ENCODE data around the gene MAT2A.
"Not testable (repeated sequence)": the region's sequence is repeated elsewhere in the genome, so short reads cannot be mapped to it uniquely, and the experiment has no call there.

Gene MAT2A

GRCh38 chr2:85588236-85588635 is 49.3 kb downstream of the MAT2A start:
- H3K4me3 ChIP-seq (ENCODE audit: low read depth, low read length): no peak overlapping the region
- DNase-seq (ENCODE audit: low read depth): no peak
- TF ChIP-seq, protein P1, sequence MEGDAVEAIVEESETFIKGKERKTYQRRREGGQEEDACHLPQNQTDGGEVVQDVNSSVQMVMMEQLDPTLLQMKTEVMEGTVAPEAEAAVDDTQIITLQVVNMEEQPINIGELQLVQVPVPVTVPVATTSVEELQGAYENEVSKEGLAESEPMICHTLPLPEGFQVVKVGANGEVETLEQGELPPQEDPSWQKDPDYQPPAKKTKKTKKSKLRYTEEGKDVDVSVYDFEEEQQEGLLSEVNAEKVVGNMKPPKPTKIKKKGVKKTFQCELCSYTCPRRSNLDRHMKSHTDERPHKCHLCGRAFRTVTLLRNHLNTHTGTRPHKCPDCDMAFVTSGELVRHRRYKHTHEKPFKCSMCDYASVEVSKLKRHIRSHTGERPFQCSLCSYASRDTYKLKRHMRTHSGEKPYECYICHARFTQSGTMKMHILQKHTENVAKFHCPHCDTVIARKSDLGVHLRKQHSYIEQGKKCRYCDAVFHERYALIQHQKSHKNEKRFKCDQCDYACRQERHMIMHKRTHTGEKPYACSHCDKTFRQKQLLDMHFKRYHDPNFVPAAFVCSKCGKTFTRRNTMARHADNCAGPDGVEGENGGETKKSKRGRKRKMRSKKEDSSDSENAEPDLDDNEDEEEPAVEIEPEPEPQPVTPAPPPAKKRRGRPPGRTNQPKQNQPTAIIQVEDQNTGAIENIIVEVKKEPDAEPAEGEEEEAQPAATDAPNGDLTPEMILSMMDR (IDR thresholded peaks at IDR 0.05; ENCODE audit: control insufficient read depth, extremely low read depth, insufficient read depth): no peak

- no peak for DNase-seq (ENCODE audit: low read depth)
- TF ChIP-seq, protein P1 (IDR thresholded peaks at IDR 0.05; ENCODE audit: control insufficient read depth, extremely low read depth, insufficient read depth): no peak
- no peak overlapping the region for H3K4me3 ChIP-seq (ENCODE audit: low read depth, low read length)
Measured at GRCh38 chr2:85588645-85589044, 49.7 kb downstream of the MAT2A start.

DNA sequence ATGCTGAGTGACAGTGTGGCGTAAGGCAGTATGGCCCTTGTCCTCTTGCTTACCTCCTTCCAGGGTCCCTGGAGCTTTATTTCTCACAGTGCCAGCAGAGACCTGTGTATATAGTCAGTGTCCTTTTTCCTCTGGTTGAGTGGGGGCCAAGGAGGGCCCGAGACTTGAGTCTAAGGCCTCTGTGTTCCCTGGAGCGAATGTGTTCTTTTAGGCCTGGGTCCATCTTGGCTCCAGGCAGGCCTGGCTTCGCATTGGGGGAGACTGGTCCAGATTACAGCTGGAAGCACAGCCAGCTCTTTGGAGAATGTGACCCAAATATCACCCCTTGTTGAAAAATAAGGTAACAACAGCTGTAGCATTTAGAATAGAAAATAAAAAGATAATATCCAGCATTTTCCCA is 50.2 kb downstream of the MAT2A start:
- DNase-seq (ENCODE audit: low read depth): no peak
- TF ChIP-seq, protein P1 (IDR thresholded peaks at IDR 0.05; ENCODE audit: control insufficient read depth, extremely low read depth, insufficient read depth): no peak
- H3K4me3 ChIP-seq (ENCODE audit: low read depth, low read length): no peak overlapping the region

DNA sequence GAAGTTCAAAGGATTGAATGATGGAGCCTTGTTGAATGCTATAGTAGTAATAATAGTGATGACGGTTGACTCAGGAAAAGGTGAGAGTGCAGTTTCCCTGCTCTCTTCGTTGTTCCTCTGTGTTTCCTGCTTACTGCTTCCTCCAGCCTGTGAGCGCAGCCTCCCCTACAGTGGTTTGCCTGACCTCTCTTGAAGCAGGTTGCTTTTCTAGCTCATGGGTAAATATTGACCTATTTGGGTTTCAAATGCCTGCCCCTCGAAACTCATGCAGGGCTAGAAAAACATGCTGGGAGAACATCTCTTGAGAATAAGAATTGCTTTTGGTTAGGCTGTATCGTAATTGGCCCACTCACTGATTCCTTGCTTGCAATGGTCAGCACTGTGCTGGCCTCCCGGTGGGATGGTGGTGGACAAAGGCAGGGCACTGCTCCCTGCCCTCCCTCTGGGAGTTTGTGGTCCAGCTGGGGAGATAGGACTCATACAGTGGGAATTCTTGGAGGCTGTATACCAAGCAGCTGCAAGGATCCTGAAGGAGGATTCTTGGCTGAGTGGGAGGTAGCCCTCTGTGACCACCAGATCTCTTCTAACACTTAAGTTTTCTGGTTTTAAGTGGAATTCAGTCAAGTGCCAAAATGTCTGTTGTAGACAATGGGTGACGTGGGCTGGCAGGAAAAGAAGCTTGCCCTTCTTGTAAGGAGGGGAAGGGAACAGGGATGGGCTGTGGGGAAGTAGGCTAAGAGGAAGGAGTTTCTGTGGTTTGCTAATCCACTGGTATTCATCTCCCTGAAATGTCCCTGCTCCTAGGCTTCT is 51.2 kb downstream of the MAT2A start:
- TF ChIP-seq, protein P1 (IDR thresholded peaks at IDR 0.05; ENCODE audit: control insufficient read depth, extremely low read depth, insufficient read depth): no peak
- DNase-seq (ENCODE audit: low read depth): no peak
- no peak overlapping the region for H3K4me3 ChIP-seq (ENCODE audit: low read depth, low read length)

DNA sequence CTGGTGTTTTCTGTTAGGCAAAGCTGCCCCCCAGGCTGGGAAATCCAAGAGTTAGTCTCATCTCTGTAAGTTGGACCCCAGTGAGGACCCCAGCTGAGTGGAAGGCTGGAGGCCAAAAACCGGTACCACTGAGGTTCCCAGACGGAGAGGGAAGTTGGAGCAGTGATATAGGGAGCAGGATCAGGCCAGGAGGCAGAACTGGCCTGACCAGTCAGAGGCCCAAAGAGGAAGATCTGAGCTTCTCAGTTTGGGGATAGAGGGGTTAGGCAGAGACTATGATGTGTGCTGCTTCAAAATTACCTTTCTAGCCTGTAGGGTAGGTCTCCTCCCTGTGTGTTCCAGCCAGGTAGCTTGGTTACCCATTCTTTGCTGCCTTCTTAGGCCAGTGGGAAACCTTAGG is 52.0 kb downstream of the MAT2A start:
- DNase-seq (ENCODE audit: low read depth): no peak
- TF ChIP-seq, protein P1 (IDR thresholded peaks at IDR 0.05; ENCODE audit: control insufficient read depth, extremely low read depth, insufficient read depth): no peak
- no peak overlapping the region for H3K4me3 ChIP-seq (ENCODE audit: low read depth, low read length)

GRCh38 chr2:85591563-85591962 is 52.6 kb downstream of the MAT2A start:
- no peak for DNase-seq (ENCODE audit: low read depth)
- TF ChIP-seq, protein P1 (IDR thresholded peaks at IDR 0.05; ENCODE audit: control insufficient read depth, extremely low read depth, insufficient read depth): no peak
- no peak overlapping the region for H3K4me3 ChIP-seq (ENCODE audit: low read depth, low read length)

GRCh38 chr2:85592299-85592698 is 53.3 kb downstream of the MAT2A start:
- DNase-seq (ENCODE audit: low read depth); H3K4me3 ChIP-seq (ENCODE audit: low read depth, low read length): not testable (repeated sequence)

Measured in LNCaP clone FGC (cell line).